Measurements from ENCODE around the gene PWWP2B.
"Not testable (repeated sequence)": the region's sequence is repeated elsewhere in the genome, so short reads cannot be mapped to it uniquely, and the experiment has no call there.

DNA sequence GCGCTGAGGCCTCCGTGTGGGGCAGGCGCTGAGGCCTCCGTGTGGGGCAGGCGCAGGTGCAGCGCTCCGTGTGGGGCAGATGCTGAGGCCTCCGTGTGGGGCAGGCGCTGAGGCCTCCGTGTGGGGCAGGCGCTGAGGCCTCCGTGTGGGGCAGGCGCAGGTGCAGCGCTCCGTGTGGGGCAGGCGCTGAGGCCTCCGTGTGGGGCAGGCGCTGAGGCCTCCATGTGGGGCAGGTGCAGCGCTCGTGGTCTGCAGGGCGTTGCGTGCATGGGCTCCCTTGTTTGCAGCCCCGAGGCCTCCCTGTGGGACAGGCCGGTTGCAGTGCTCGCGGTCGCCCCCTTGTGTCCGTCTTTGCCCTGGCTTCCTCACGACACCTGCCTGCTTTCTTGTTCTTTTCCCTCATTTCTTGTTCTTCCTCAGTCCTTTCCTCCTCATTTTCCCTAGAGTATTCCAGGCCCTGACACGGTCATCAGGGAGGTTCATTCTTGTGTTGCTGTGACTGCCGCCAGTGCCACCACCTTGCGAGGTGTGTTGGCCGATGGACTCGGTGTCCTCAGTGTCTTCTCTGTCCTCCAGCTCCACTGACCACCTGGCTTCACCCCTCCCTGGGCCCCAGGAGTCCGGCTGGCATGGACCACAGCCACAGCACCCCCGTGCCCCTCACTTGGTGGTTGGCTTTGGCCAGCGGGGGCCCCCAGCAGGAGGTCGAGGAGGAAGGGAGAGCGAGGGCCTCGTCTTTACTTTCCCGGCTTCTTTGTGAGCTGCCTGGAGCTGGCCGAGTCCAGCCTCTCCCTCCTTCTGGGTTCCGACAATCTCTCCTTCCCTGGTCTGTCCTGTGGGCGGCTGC, 44.3 kb upstream of the PWWP2B start:
- TF ChIP-seq CTCF (IDR thresholded peaks at IDR 0.05; ENCODE audit: low read length), result peak; percentile 60
- TF ChIP-seq EZH2 (IDR thresholded peaks at IDR 0.05; ENCODE audit: borderline replicate concordance, low read length), result not testable (repeated sequence)

Measured in OCI-LY1 (cell line).